GM19099 (cell line): ENCODE measurements around the gene ASB17.

Source experiments
- POLR2A ChIP-seq: IDR thresholded peaks from 3 replicates; pipeline ENCODE4 v1.6.1; 2011; ENCODE audit warnings: low read depth; ENCODE audit not compliant: insufficient read length; ENCODE audit errors: extremely low read depth

The ASB17 gene, protein sequence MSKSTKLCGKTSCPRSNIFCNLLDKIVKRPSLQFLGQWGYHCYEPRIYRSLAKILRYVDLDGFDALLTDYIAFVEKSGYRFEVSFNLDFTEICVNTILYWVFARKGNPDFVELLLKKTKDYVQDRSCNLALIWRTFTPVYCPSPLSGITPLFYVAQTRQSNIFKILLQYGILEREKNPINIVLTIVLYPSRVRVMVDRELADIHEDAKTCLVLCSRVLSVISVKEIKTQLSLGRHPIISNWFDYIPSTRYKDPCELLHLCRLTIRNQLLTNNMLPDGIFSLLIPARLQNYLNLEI

DNA sequence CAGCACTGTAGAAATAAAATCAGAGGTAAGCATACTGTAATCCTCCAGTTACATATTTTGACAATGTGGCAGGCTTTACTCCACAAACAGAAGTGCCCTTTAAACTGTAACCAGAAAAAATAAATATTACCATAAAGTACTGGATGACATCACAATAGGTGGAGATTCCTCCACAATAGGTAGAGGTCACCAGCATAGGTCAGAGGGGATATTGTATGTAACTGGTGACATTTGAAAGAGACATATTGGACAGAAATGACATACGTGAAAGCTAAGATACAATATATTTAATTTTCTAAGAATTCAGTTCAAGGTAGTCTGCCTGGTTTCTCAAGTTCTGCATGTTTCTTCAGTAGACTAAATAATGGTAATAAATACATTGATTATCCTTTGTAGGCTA lies at the start of gene ASB17:
Gene ASB17, minus strand, starts transcription at position 101 of the 400 bp plus-strand sequence. CDS start 113 bp downstream, outside the sequence.
- no peak for TF ChIP-seq POLR2A

DNA sequence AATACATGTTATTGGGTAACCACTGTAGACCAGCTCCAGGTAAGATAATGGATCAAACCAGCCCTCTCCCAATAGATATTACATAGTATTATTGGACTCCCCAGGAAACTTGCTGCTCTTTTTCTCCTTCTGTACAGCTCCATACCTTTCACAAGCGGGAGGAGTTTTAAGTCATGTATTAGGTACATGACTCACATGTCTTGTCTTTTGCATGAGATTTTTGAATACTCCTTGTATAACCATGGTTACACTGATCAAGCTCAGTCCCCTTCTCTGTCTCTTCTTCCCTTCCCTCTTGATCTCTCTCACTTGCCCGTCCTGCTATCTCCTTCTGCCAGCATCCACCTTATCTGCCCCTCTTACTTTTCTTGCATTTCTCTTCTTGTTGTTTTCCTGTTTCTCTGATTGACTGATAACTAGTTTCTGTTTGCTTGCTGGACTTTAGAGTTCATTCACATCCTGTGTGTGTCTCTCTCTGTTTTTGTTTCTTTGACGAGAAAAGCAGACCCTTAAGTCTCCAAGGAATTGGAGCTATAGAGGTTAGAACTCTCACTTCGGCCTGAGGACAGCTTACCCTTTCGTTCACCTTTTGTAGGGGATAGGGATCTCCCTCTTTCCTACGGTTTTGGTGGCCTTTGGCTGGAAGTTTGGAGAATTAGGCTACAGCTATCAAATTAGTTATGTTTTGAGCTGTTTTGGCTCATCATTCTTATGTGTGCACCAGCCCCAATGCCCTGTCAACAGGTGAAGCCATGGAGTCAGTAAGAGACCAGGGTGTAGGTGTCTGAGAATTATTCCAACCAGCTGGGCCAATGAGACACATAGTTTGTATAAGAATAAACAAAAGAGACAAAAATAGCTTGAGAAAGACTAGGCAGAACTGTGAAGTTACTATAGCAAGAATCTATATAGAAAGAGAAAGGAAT lies 49.0 kb upstream of the ASB17 start:
- no peak for TF ChIP-seq POLR2A

DNA sequence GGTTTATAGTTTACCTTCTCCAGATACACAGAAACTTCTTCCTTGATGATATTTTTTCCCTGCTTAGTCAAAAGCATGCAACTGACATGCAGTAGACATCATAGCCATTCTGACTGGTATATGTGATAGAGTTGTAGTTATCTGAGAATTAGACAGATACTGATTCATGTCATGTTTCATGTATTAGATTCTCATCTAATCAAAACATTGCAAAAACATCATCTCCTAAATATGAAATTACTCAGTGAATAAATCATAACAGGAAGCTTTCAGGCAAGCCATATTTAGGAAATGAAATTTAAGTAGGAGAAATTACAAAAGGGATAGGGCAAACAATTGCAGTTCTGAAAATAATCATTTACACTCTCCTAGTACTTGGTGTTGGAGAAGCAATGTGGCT lies 38.4 kb upstream of the ASB17 start:
- no peak for TF ChIP-seq POLR2A

DNA sequence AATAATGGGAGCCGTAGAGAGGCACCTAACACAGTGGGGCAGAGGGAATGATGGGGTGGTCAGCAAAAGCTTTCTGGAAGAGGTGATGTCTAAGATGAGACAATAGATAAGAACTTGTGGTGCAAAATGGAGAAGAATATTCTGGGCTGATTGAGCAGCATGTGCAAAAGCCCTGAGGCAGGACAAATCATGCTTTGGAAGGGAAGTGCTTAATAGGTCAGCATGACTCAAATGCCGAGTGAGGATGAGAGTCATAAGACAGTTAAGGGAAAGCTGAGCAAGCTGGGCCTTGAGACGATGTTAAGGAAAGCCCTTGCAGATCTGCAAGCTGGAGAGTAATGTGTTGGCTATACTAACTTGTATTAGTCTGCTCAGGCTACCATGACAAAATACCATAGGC lies 37.3 kb upstream of the ASB17 start:
- TF ChIP-seq POLR2A = no peak

DNA sequence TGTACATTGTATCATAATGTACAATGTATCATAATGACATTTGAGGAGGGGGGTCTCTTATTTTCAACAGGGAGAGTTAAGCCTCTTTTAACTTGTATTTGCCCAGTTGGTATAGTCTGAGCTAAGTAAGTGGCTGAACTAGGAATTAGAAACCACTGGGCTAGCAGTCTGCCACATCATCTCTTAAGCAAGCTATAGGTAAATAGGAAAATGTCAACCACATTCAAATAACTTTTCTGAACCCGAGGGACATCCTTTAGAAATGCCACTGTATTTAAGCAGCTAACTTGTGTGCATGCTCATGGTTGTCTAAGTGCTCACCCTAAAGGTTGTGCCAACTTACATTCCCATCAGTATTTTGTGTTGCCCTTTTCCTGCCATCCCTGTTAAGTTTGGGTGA lies 35.5 kb upstream of the ASB17 start:
- TF ChIP-seq POLR2A = no peak

DNA sequence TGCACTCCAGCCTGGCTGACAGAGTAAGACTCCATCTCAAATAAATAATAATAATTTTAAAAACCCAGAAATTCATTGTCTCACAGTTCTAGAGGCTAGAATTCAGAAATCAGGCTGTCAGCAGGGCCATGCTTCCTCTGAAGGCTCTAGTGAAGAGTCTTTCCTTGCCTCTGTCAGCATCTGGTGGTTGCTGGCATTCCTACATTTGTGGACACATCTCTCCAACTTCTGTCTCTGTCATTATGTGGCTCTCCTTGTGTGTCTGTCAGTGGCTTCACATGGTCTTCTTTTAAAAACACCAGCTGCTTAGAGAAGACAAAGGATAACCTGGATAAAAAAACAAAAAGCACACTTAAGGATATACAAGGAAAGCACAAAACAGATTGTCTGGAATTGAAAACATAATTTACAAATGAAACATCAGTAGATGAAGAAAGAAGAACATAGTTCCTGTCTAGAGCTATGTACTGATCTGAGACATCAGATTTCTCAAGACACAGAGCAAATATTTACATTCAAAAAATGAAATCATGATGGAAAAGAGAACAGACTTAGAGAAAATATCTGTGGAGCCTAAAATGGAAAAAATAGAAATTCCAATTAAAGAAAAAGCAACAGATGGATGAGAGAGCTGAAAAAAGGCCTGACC lies 32.7 kb upstream of the ASB17 start:
- no peak for TF ChIP-seq POLR2A

DNA sequence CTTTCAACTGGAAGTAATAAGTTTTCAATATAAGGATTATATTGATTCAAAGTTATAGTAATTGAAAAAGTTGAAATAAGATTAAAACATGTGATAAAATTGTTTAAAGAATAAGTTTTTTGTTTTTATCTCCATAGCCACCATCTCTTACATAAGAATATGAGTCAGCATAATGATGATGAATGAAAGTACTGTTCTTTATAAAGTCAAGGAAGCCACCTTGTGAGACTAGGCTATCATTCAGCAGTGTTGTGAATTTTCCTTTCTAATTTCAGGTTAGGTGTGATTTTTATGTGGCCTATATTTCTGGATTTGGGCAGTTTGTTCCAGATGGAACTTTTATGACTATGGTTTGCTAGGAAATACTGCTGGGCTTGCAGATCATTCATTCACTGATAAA lies 22.4 kb upstream of the ASB17 start:
- TF ChIP-seq POLR2A = no peak

DNA sequence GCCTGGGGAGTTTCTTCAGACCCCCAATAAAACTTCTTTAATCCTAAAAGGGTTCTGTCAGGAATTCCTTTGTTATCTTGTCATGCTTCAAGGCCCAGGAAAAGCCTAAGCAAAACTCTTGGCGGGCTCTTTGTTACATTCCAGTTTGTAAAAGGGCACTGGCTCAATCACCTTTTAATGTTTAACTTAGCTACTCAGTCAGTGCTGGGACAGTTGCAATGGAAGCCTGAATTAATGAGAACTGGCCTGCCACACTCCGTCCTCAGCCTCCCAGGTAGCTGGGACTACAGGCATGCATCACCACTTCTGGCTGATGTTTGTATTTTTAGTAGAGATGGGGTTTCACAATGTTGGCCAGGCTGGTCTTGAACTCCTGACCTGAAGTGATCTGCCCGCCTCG lies 21.3 kb upstream of the ASB17 start:
- TF ChIP-seq POLR2A = no peak

DNA sequence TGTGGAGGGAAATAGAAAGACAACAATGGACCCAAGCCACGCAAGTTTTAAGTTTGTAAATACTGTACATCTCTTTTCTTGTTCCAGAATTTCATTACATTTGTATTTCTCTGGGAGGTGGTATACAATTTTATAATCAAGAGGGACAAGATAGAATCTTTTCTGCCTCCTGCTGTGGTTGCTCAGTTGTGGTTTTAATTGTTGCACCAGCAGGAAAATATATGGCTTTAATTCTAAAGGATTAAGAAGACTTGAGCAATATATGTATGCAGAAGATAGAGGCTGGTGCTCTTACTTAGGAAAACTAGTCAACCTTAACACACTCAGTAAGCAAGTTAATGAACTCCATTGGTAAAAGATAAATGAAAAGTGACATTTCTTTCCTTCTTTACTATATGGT lies 19.8 kb upstream of the ASB17 start:
- TF ChIP-seq POLR2A = no peak

DNA sequence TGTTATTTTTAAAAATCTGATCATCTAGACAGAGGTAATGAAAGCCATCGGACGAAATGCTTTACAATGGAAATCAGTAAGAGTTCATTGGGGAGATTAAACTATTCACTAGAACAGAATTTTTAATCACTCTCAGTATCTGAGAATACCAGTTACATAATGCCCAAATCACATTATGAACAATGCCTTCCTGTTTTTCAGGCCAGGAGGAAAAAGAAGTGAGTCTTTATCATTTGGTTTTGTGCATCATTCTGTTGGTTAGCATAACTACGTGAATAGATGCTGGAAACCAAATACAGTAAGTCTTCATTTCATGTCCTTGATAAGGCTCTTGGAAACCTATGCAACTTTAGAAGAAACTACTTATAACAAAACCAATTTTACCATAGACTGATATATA lies 18.0 kb upstream of the ASB17 start:
- no peak for TF ChIP-seq POLR2A

DNA sequence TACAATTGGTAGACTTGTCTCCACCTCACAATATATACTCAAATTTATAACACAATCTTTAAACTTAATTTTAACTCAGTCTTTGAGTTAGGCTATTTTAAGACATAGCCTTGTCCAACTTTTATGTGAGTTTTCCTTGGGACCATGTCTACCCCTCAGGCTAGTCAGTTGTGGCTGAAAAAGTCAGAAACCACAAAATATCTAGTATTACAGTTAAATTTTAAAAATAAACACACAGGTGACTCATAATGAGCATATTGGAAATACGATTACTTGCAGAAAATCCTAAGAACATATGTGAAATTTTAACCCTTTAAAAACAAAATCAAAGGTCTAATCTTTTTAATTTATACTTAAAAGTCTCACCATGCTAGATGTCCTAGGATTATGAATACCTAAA lies 4.8 kb upstream of the ASB17 start:
- TF ChIP-seq POLR2A = no peak

DNA sequence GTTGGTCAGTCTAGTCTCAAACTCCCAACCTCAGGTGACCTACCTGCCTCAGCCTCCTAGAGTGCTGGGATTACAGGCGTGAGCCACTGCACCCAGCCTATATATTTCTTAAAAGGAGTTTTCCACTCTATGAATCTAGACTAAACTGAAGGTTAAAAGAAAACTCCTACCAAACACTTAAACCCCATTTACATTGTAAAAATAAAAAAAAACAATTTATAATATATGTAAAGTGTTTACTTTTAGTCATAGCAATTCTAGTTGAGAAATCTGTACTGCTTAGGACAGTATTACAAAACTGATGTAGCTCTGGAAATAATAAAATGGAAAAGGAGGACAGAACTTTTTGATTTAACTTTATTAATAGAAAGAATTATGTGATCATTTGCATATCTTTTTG lies 9.5 kb downstream of the ASB17 start:
- no peak for TF ChIP-seq POLR2A

DNA sequence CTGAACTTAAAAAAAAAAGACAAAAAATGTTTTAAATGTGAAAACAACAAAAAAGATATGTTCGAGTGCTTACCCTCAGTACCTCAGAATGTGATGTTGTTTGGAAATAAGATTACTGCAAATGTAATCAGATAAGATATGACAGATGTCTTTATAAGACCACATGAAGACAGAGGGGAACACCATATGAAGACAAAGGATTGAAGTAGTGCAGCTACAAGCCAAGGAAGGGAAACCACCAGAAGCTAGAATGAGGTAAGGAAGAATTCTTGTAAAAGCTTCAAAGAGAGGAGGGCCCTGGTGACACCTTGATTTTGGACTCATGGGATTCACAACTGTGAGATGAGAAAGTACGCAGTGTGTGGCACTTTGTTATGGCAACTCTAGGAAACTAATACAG lies 15.4 kb downstream of the ASB17 start:
- TF ChIP-seq POLR2A = no peak

DNA sequence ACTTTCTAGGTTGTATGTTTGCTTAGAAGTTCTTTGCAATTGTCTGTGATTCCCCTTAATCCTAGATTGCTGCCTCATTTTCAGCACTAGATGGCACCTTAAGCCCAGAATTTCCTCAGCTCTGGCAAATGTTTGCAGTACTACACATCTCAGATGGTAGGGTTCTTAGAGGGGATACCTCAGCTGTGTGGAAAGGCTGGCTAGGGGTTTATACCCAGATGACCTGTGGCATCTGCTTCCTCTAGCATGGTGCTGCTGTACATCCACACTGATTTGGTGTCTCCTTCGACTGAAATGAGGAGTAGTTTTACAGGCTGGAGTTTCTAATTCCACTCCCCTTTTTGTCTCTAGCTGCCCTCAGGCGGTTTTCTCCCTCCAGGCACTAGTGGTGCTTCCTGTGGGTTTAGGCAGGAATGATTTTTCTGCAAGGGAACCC lies 23.5 kb downstream of the ASB17 start:
- no peak for TF ChIP-seq POLR2A

DNA sequence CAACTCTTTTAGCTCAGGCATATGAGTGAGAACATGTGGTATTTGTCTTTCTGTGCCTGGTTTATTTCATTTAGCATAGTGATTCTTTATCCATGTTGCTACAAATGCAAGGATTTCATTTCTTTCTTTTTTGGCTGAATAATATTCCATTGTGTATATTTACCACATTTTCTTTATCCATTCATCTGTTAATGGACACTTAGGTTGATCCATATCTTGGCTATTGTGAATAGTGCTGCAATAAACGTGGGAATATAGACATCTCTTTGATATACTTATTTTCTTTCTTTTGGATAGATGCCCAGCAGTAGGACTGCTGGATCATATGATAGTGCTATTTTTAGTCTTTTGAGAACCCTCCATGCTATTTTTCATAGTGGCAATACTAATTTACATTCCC lies 30.8 kb downstream of the ASB17 start:
- no peak for TF ChIP-seq POLR2A

DNA sequence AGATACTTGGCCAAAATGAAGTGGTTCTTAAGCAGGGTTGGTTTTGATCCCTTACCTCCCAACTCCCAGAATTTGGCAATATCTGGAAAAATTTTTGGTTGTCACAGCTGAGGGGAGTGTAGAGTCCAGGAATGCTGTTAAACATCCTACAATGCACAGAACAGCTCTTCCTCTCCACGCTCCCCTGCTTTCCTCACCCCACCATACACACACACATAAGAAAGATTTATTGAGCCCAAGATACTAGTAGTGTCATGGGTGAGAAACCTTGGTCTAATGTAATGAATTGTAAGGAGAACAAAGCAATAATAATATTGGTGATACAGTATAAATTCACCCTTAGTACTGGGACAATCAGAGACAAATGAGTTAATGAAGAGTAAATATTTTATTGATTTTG lies 47.8 kb downstream of the ASB17 start:
- TF ChIP-seq POLR2A = no peak

DNA sequence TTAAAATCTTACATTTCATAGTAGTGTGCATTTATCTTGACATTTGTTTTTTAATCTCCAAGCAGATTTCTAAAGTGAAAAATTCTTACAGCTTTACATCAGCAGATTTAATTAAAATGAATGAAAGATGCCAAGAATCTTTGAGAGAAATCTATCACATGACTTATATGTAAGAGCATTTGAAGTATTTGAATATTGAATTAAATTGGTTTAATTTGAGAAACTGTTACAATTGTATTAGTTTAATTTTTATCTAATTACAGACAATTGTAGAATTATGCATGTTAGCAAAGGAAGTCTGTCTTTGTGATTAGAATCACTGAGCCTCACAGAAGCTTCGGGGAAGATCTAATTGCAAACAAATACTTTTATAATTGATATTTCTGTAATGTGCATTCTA lies 52.2 kb downstream of the ASB17 start:
- no peak for TF ChIP-seq POLR2A

DNA sequence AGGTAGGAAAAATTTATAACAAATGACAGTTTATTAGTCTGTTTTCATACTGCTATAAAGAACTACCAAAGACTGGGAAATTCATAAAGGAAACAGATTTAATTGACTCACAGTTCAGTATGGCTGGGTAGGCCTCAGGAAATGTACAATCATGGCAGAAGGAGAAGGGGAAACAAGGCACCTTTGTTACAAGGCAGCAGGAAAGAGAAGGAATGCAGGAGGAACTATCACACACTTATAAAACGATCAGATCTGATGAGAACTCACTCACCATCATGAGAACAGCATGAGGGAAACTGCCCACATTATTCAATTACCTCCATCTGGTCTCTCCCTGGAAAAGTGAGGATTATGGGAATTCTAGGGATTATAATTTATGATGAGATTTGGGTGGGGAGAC lies 61.3 kb downstream of the ASB17 start:
- no peak for TF ChIP-seq POLR2A
